H4 (cell line): ENCODE measurements around the gene ULBP2. TPM values are rescaled to one million over a fixed set of nuclear protein-coding genes. Genes with fewer than 3 reads are reported as not detected.
"Not testable (repeated sequence)": the region's sequence is repeated elsewhere in the genome, so short reads cannot be mapped to it uniquely, and the experiment has no call there.

Experiments
- DNase-seq: peaks from one replicate; pipeline ENCODE4 v3.0.0-alpha.2; 2015; ENCODE audit warnings: low spot score
- total RNA-seq: library from RNA; depleted of rRNA; stranded (reverse); fragments of >200 nt; shearing (Covaris generic); gene quantifications from 2 replicates; pipeline ENCODE4 v1.2.3, GENCODE V29; 2014

The ULBP2 gene
- total RNA-seq, 1 experiment from 2014 or later, result 15.7 TPM

- DNase-seq, result no peak
Measured at GRCh38 chr6:149948616-149949015, 6.8 kb downstream of the ULBP2 start.

GRCh38 chr6:149950423-149950822, 8.6 kb downstream of the ULBP2 start:
- no peak for DNase-seq

GRCh38 chr6:149951096-149951495, 9.3 kb downstream of the ULBP2 start:
- no peak for DNase-seq

GRCh38 chr6:149951626-149952025, 9.8 kb downstream of the ULBP2 start:
- DNase-seq, result no peak

- not testable (repeated sequence) for DNase-seq
Measured at GRCh38 chr6:149953390-149953789, 11.6 kb downstream of the ULBP2 start.

GRCh38 chr6:149953934-149954327, 12.1 kb downstream of the ULBP2 start:
- not testable (repeated sequence) for DNase-seq

- not testable (repeated sequence) for DNase-seq
Measured at GRCh38 chr6:149954328-149954983, 12.6 kb downstream of the ULBP2 start.

GRCh38 chr6:149954984-149955653, 13.3 kb downstream of the ULBP2 start:
- DNase-seq, result not testable (repeated sequence)

- DNase-seq, result not testable (repeated sequence)
Measured at GRCh38 chr6:149955654-149956317, 14.0 kb downstream of the ULBP2 start.

- not testable (repeated sequence) for DNase-seq
Measured at GRCh38 chr6:149958124-149958523, 16.3 kb downstream of the ULBP2 start.

GRCh38 chr6:149959806-149960205, 18.0 kb downstream of the ULBP2 start:
- DNase-seq, result not testable (repeated sequence)

- DNase-seq, result no peak
Measured at GRCh38 chr6:149960488-149960887, 18.7 kb downstream of the ULBP2 start.

- DNase-seq, result peak; percentile 36
Measured at GRCh38 chr6:149961728-149962425, 20.1 kb downstream of the ULBP2 start.

- no peak for DNase-seq
Measured at GRCh38 chr6:149962461-149963211, 20.8 kb downstream of the ULBP2 start.

- peak; percentile 45 for DNase-seq
Measured at GRCh38 chr6:149963212-149963461, 21.3 kb downstream of the ULBP2 start.

GRCh38 chr6:149963462-149964307, 21.9 kb downstream of the ULBP2 start, which contains the start of gene ULBP1:
ULBP1 (plus strand) TSS chr6:149963943; CDS start chr6:149964050, 107 bp downstream.
- DNase-seq, result peak; percentile 83

- no peak for DNase-seq
Measured at GRCh38 chr6:149964308-149965193, 22.7 kb downstream of the ULBP2 start.

GRCh38 chr6:149965194-149966020, 23.6 kb downstream of the ULBP2 start:
- DNase-seq, result no peak

GRCh38 chr6:149966319-149966718, 24.5 kb downstream of the ULBP2 start:
- DNase-seq, result not testable (repeated sequence)
